H1 (cell line): ENCODE data around the gene CACNA1G. TPM values are rescaled to one million over a fixed set of nuclear protein-coding genes. Genes with fewer than 3 reads are reported as not detected.

Source experiments
- CREB1 ChIP-seq: IDR thresholded peaks from 2 replicates; pipeline ENCODE4 v1.6.1; 2012; ENCODE audit warnings: inconsistent platforms
- CTBP2 ChIP-seq: IDR thresholded peaks from 2 replicates; pipeline ENCODE4 v1.7.0; 2011; ENCODE audit warnings: borderline replicate concordance, mild to moderate bottlenecking, moderate library complexity, mixed read lengths, low read length; ENCODE audit not compliant: insufficient read depth, insufficient read length
- GABPA ChIP-seq: IDR thresholded peaks from 2 replicates; pipeline ENCODE4 v1.6.1; 2011; ENCODE audit warnings: mild to moderate bottlenecking, low read length, moderate library complexity, borderline replicate concordance; ENCODE audit not compliant: insufficient read depth
- SIN3A ChIP-seq, 2 experiments: IDR thresholded peaks in 1 of 2; conservative IDR thresholded peaks in 1 of 2; 2 replicates each; pipeline ENCODE4 v1.6.1; 2011 to 2012; ENCODE audit warnings: low read length in 2 of 2, improper control_type of control experiment in 1 of 2, low read depth in 1 of 2, mild to moderate bottlenecking in 1 of 2
- SP2 ChIP-seq: IDR thresholded peaks from 2 replicates; pipeline ENCODE4 v1.6.1; 2012; ENCODE audit warnings: mild to moderate bottlenecking, low read length, inconsistent platforms
- polyA plus RNA-seq, 7 experiments: library from polyadenylated mRNA; depleted of rRNA in 3 of 7; stranded (reverse) in 5 of 7; unstranded in 2 of 7; fragments of >200 nt in 5 of 7; fragments of 200-250 nt in 2 of 7; gene quantifications; 1 replicate in 5 of 7; 2 replicates in 1 of 7; 4 replicates in 1 of 7; pipeline versions ENCODE4 v1.2.1 to v1.2.3, GENCODE V29; 2011 to 2013; ENCODE audit warnings: missing spikeins in 2 of 7, mixed read lengths in 2 of 7
- total RNA-seq: library from RNA; stranded (reverse); fragmentation: NEBNext Ultra II Directional; extraction: Animal tissue kit (Norgen Biotek cat#: 25700); gene quantifications from 2 replicates; pipeline ENCODE4 v1.2.1, GENCODE V29; 2021

Gene CACNA1G
- total and polyA plus RNA-seq, 2 of the 8 experiments (the other 6 are each of a cell fraction or from before 2014, with no cell fraction given): 2.9 to 4.9 TPM

GRCh38 chr17:50521514-50521913 lies 39.0 kb upstream of the CACNA1G start (continued):
- TF ChIP-seq SIN3A (conservative IDR thresholded peaks at IDR 0.05 in 1 of 2, IDR thresholded peaks at IDR 0.05 in 1 of 2; ENCODE audit: low read depth in 1 of 2, low read length in 2 of 2): no peak
- no peak for TF ChIP-seq SP2
- no peak for TF ChIP-seq CREB1
- TF ChIP-seq CTBP2: no peak
- no peak for TF ChIP-seq GABPA
